Stimulated activated naive CD8-positive, alpha-beta T cell treated with anti-CD3 and anti-CD28 coated beads, Interleukin-15, Interleukin-2, amounts not matched to agents 100 ng/mL and 50 ng/mL, for 24 hours (primary cell): ENCODE results near the gene AHDC1.
"Not testable (repeated sequence)": the region's sequence is repeated elsewhere in the genome, so short reads cannot be mapped to it uniquely, and the experiment has no call there.

Source experiments
- H3K27ac Mint-ChIP-seq: one replicate; pipeline ENCODE4 v1.8.0; 2021; ENCODE audit warnings: mild to moderate bottlenecking, mixed read lengths
- H3K27me3 Mint-ChIP-seq: one replicate; pipeline ENCODE4 v1.8.0; 2021; ENCODE audit warnings: mixed read lengths
- H3K36me3 Mint-ChIP-seq: one replicate; pipeline ENCODE4 v1.8.0; 2021; ENCODE audit warnings: low read depth, mixed read lengths
- H3K4me1 Mint-ChIP-seq: one replicate; pipeline ENCODE4 v1.8.0; 2021; ENCODE audit warnings: low read depth, mixed read lengths
- H3K4me3 Mint-ChIP-seq: one replicate; pipeline ENCODE4 v1.8.0; 2021; ENCODE audit warnings: mild to moderate bottlenecking, mixed read lengths
- H3K9me3 Mint-ChIP-seq: one replicate; pipeline ENCODE4 v1.8.0; 2021; ENCODE audit warnings: mixed read lengths

Gene AHDC1

DNA sequence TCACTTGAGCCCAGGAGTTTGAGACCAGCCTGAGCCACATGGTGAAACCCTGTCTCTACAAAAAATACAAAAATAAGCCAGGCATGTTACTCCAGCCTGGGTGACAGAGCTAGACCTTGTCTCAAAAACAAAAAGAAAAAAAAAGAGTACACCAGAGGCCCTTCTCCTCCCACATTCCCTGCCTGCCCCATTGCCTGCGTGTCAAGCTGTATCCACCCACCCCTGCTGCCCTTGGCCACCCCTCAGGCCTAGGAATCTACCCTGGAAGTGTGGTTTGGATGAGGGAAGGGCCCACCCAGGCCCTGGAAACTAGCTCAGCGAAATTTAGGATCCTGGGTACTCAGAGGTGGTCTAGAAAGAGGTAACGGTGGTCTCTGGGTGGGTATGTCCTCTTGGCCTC, 88.3 kb downstream of the AHDC1 start:
- no peaks in the 10 kb centered on the region for H3K36me3 Mint-ChIP-seq
- no peak overlapping the region for H3K27ac Mint-ChIP-seq
- no peaks in the 10 kb centered on the region for H3K27me3 Mint-ChIP-seq
- no peak overlapping the region for H3K4me3 Mint-ChIP-seq
- no peaks in the 10 kb centered on the region for H3K9me3 Mint-ChIP-seq
- H3K4me1 Mint-ChIP-seq: peaks cover 23% of the 10 kb centered on the region

DNA sequence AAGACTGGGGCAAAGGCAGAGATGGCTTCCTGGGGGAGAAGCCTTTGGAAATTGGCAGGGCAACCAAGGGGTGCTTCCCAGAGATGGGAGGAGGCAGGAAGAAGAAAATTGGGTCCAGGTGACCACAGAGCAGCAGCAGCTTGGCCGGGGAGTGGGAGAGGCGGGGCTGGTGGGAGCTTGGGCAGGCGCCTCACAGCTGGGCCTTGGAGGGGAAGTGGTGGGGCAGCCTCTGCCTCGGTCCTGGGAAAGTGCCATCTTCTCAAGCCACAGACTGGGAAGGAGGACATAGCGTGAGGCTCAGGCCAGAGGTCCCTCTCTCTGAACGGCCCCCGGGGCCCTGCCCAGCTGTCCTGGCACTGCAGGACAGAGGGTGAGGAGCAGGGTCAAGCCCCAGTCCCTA, 90.0 kb downstream of the AHDC1 start:
- no peaks in the 10 kb centered on the region for H3K9me3 Mint-ChIP-seq
- H3K27me3 Mint-ChIP-seq: no peaks in the 10 kb centered on the region
- no peak overlapping the region for H3K27ac Mint-ChIP-seq
- H3K4me3 Mint-ChIP-seq: no peak overlapping the region
- H3K4me1 Mint-ChIP-seq: peaks cover 19% of the 10 kb centered on the region
- H3K36me3 Mint-ChIP-seq: no peaks in the 10 kb centered on the region

DNA sequence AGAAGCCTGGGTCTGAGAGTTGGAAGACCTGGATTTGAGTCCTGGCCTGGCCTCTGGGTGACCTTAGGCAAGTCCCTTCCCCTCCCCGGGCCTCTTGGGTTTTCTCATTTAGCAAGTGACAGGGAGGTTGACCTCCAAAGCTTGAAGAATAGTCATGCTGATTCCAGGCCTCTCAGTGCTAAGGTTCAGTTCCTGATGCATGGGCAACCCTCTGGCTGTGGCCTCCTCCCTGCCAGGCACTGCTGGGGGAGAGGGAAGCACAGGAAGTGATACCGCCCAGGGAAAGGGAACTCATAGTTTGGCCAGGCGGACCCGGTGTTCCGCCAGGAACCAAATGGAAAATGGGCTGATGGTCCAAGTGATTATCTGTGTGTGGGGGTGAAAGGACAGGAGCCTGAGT, 90.4 kb downstream of the AHDC1 start:
- Mint-ChIP-seq H3K9me3 (no peaks in the 10 kb centered on the region), H3K4me1 (peaks cover 17% of the 10 kb centered on the region), H3K27ac (no peak overlapping the region), H3K27me3 (no peaks in the 10 kb centered on the region), H3K36me3 (no peaks in the 10 kb centered on the region), H3K4me3 (no peak overlapping the region)

DNA sequence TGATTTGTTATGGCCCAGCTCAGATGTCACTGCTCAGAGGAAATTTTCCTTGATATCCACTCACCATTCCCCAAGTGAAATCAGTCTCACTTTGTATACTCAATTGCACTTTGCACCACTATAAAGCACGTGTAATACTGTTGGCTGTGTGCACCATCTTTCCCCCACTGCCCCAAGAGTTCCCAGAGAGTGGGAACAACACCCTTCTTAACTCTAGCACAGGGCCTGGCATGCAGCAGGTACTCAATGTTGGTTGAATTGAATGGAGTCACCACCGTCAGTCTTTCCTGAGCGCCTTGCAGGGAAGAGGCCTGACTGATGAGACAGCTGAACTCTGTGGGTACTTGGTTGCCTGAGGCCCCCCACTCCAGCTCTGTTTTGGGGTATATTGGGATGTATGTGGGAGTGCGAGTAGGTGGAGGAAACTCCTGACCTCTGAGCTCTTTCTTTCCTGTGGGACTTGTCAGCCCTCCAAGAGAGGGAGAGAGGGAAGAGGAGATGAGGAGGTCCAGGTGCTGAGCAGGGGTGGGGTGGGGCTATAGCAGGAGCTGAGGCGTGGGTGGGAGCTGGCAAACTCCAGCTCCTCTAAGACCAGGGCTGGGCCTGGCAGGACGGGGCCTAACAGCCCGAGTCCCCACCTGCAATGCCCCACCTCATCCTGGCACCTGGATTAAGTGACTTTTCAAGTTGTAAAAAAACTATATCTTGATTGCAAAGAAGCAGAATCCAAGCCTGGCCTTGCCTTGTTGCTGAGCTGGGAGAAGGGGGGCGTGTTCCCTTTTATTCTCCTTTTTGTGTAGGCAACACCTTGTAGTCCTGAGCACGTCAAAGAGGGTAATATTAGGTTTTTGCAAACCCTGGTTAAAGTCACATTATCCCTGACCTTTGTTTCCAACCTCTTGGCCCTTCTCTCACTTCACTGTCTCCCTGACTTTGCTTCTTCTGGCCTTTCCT, 94.5 kb downstream of the AHDC1 start:
- no peaks in the 10 kb centered on the region for H3K27me3 Mint-ChIP-seq
- no peaks in the 10 kb centered on the region for H3K9me3 Mint-ChIP-seq
- H3K4me3 Mint-ChIP-seq: no peak overlapping the region
- peak overlapping the region; percentile 33 for H3K27ac Mint-ChIP-seq
- H3K4me1 Mint-ChIP-seq: peaks cover 7% of the 10 kb centered on the region
- H3K36me3 Mint-ChIP-seq: no peaks in the 10 kb centered on the region

DNA sequence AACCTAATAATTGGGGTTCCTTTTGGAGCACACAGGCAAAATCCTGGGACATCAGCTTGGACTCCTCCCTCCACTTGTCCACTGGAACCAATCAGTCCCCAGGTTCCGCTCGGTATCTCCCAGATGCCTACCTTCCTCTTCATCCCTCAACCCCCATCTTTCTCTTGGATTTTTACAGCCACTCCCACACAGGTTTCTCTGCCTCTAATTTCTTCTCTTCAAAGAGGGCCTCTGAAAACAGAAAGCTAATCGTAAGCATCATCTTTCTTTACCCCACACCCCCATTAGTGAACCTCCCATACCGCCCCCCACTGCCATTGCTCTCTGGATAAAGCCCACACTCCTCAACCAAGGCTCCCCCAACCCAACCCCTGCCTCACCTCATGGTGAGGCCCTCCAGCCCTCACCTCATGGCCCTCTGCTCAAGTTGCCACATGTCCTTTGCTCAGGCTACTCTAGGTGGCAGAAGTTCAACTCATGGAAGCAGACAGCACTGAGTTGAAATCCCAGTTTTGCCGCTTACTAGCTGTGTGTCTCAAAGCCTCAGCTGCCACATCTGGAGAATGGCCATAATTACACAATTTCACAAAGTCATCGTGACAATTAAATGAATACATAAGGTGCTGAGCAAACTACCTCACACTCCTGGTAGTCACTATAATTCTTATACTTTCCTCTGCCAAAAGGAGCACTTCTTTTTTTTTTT, 95.8 kb downstream of the AHDC1 start:
- no peaks in the 10 kb centered on the region for H3K27me3 Mint-ChIP-seq
- peaks cover 7% of the 10 kb centered on the region for H3K4me1 Mint-ChIP-seq
- no peak overlapping the region for H3K4me3 Mint-ChIP-seq
- peak overlapping the region; percentile 36 for H3K27ac Mint-ChIP-seq
- H3K36me3 Mint-ChIP-seq: no peaks in the 10 kb centered on the region
- no peaks in the 10 kb centered on the region for H3K9me3 Mint-ChIP-seq

DNA sequence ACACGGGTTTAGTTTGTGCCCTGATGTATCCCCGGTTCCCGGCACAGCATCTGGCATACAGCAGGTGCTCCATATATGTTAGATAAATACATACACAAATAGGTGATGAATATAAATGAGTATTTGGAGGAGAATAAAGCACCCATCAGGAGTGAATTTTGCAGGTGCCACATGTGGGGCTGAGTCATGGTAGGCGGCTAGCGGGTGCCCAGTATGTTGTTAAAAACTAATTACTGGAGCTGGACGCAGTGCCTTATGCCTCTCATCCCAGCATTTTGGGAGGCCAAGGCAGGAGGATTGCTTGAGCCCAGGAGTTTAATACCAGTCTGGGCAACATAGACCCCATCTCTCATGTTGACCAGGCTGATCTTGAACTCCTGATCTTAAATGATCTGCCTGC, 97.2 kb downstream of the AHDC1 start:
- H3K27ac Mint-ChIP-seq: no peak overlapping the region
- no peaks in the 10 kb centered on the region for H3K36me3 Mint-ChIP-seq
- no peaks in the 10 kb centered on the region for H3K9me3 Mint-ChIP-seq
- H3K4me1 Mint-ChIP-seq: peaks cover 7% of the 10 kb centered on the region
- no peaks in the 10 kb centered on the region for H3K27me3 Mint-ChIP-seq
- H3K4me3 Mint-ChIP-seq: no peak overlapping the region

DNA sequence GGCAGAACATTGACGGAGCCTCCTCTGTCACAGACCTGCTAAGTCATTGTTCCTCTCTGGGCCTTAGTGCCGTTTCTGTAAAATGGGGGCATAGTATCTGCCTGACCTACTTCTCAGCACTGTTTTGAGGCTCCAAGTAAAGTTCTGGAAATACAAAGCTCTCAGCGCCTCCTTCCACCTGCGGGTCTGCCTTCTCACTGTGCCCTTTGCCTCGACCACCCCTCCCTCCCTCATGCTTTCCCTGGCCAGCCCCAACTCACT, 98.6 kb downstream of the AHDC1 start:
- no peaks in the 10 kb centered on the region for H3K27me3 Mint-ChIP-seq
- H3K27ac Mint-ChIP-seq: no peak overlapping the region
- H3K9me3 Mint-ChIP-seq: no peaks in the 10 kb centered on the region
- no peak overlapping the region for H3K4me3 Mint-ChIP-seq
- H3K4me1 Mint-ChIP-seq: peaks cover 7% of the 10 kb centered on the region
- no peaks in the 10 kb centered on the region for H3K36me3 Mint-ChIP-seq

DNA sequence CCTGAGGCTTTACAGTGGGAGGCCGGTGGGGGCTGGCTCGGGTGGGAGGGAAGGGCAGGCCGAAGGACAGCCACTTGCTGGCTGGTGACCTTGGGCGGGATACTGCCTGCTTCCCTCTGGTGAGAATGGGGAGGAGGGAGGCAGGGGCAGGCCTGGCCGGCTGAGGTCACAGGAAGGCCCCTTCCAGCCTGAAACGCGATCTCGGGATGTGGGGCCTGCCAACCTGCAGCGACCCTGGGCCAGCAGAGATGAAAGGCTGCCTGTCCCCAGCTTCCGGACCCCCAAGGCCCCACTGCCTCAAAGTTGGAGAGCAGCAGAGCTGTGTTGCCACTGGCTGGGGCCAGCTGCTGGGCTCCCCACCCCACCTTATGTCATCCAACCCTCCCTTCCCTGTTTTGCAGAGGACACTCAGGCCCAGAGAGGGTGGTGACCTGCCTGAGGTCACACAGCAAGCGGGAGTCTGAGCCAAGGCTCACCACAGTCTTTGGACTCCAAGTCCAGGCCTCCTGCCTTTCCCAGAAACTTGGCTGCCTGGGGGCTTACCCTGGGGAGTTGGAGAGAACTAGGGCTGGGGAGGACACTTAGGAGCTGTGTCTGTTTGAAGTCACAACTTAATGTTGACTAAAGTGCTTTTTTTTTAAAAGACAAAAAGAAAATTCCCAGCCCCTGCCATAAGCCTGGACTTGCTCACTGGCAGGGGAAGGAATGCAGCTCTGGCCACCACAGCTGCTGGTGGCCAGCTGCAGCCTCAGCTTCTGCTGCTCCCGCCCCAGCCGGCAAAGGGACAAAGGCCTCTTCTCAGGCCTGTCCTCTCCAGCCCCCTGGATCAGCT, 99.1 kb downstream of the AHDC1 start:
- no peaks in the 10 kb centered on the region for H3K27me3 Mint-ChIP-seq
- no peak overlapping the region for H3K4me3 Mint-ChIP-seq
- H3K4me1 Mint-ChIP-seq: peaks cover 7% of the 10 kb centered on the region

DNA sequence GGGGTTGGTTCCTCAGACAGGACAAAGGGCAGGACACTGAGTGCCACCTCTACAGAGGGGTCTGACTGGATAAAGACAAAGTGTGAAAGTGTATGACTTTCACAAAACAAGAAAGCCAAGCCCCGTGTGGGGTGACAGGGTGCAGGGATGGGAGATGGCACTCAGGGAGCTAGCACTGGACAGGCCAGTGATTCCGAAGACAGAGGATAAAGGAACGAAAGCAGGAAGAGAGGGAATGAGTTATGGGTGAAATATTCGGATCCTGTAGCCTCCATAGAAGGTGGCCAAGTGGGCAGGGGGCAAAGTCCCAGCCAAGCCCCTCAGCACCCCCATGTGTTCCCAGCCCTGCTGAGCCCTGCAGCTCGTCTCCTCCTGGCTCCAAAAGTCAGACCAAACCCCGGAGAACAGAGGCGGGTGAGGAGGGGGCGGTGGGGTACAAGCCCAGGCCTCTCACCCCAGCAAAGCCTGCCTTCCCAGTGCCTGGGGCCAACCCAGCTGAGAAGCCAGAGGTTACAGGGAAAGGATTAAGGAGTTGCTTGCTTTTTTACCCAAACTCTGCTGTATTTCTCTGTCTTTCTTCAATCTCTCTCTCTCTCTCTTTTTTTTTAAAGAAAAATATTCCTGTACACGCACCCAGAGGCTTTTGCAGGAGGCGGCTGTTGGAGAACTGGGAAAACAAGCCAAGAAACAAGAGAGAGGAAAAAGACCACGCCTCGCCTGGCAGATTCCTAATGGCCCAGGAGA, 99.9 kb downstream of the AHDC1 start:
- Mint-ChIP-seq H3K27me3 (no peaks in the 10 kb centered on the region), H3K4me3 (no peak overlapping the region), H3K36me3 (no peaks in the 10 kb centered on the region), H3K4me1 (peaks cover 2% of the 10 kb centered on the region), H3K9me3 (no peaks in the 10 kb centered on the region), H3K27ac (no peak overlapping the region)

More for the DNA sequence above, 99.1 kb downstream of the AHDC1 start:
- H3K27ac Mint-ChIP-seq: no peak overlapping the region
- H3K36me3 Mint-ChIP-seq: no peaks in the 10 kb centered on the region
- H3K9me3 Mint-ChIP-seq: no peaks in the 10 kb centered on the region

DNA sequence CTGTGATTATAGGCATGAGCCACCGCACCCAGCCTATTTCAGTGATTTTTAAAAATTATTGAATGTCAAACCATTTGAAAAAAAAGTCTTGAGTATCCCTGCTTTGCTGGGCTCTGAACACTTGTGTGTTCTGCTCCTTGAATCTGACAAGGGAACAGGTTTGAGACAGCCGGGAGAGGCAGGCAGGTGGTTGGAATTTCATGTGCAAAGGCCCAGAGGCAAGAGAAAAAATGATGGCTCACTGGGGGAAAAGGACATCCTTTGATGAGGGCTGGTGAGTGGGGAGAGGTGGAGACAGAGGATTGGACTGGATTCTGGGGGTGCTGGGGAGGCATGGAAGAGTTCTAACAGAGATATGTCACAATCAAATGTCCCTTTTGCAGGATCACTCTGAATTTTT, 100.9 kb downstream of the AHDC1 start:
- no peaks in the 10 kb centered on the region for H3K27me3 Mint-ChIP-seq
- no peaks in the 10 kb centered on the region for H3K4me1 Mint-ChIP-seq
- no peaks in the 10 kb centered on the region for H3K36me3 Mint-ChIP-seq
- H3K9me3 Mint-ChIP-seq: no peaks in the 10 kb centered on the region
- H3K27ac Mint-ChIP-seq: no peak overlapping the region
- H3K4me3 Mint-ChIP-seq: no peak overlapping the region

DNA sequence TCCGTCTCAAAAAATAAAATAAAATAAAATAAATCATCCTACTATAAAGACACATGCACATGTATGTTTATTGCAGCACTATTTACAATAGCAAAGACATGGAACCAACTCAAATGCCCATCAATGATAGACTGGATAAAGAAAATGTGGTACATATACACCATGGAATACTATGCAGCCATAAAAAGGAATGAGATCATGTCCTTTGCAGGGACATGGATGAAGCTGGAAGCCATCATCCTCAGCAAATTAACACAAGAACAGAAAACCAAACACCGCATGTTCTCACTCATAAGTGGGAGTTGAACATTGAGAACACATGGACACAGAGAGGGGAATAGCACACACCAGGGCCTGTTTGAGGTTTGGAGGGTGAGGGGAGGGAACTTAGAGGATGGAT, 102.8 kb downstream of the AHDC1 start:
- H3K27me3 Mint-ChIP-seq, H3K4me3 Mint-ChIP-seq, H3K4me1 Mint-ChIP-seq, H3K9me3 Mint-ChIP-seq, H3K36me3 Mint-ChIP-seq, H3K27ac Mint-ChIP-seq: not testable (repeated sequence)

DNA sequence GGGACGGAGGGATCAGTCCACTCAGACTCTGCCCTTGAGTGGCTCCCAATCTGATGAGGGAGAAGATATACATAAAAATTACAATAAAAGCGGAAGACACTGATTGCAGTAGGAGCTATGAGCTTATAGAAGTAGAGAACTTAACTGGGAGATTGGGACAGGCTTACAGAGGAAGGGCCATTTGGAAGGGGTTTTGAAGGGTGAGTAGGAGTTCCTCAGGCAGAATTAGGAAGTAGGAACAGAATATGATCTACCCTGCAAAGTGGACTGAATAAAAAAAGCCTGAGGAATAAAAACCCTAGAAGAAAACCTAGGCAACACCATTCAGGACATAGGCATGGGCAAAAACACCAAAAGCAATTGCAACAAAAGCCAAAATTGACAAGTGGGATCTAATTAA, 104.8 kb downstream of the AHDC1 start:
- Mint-ChIP-seq H3K9me3 (no peaks in the 10 kb centered on the region), H3K4me1 (no peaks in the 10 kb centered on the region), H3K36me3 (no peaks in the 10 kb centered on the region), H3K27ac (no peak overlapping the region), H3K27me3 (no peaks in the 10 kb centered on the region), H3K4me3 (no peak overlapping the region)

DNA sequence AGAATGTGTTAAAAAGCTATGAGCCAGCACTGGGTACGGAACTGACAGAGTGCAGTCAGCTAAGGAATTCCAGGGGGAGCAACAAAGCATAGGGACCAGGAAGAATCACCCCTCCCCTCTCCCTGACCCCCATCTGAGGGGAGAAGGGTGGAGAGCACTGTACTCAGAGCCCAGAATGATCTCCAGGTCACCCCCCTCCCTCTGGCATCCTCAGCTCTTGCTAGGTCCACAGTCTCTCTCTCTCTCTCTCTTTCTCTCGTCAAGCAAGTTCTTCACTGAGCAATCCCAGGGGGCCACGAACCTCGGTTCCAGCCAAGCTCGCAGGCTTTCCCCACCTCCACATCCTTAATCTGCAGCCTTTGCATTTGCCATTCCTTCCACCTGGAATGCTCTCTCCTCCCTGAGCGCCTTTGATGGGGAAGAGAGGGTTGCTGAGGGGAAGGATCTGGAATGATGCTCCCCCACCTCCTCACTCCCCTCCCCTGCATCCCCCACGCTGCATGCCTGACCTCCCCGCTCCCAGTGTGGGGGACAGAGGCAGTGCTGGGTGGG, 107.3 kb downstream of the AHDC1 start:
- H3K36me3 Mint-ChIP-seq: no peaks in the 10 kb centered on the region
- no peak overlapping the region for H3K27ac Mint-ChIP-seq
- no peaks in the 10 kb centered on the region for H3K27me3 Mint-ChIP-seq
- peaks cover 14% of the 10 kb centered on the region for H3K4me1 Mint-ChIP-seq
- H3K9me3 Mint-ChIP-seq: no peaks in the 10 kb centered on the region
- H3K4me3 Mint-ChIP-seq: no peak overlapping the region

DNA sequence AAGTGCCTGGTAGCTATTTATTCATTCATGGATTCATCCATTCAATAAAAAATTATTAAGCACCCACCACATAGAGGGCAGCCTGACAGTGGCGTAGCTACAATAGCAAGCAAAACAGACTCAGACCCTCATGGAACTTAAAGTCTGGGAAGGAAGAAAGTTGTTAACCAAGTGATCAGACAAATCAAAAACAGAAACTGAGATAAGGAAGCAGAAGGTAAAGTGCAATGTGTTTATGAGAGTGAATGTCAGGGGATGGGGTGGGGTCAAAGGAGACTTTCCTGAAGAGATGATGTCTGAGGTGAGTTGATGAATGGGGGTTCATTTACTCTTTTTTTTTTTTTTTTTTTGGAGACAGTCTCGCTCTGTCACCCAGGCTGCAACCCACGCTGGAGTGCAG, 111.1 kb downstream of the AHDC1 start:
- H3K27me3 Mint-ChIP-seq: no peaks in the 10 kb centered on the region
- H3K9me3 Mint-ChIP-seq: no peaks in the 10 kb centered on the region
- H3K4me3 Mint-ChIP-seq: no peak overlapping the region
- no peaks in the 10 kb centered on the region for H3K36me3 Mint-ChIP-seq
- peak overlapping the region; percentile 24 for H3K27ac Mint-ChIP-seq
- peaks cover 37% of the 10 kb centered on the region for H3K4me1 Mint-ChIP-seq
